ENCODE results near the gene TMEM95.

Gene TMEM95

GRCh38 chr17:7355053-7355452 is at the start of gene TMEM95:
TMEM95 (plus strand) TSS chr17:7355156; CDS start chr17:7355205, 49 bp downstream.
- no peak for DNase-seq

DNA sequence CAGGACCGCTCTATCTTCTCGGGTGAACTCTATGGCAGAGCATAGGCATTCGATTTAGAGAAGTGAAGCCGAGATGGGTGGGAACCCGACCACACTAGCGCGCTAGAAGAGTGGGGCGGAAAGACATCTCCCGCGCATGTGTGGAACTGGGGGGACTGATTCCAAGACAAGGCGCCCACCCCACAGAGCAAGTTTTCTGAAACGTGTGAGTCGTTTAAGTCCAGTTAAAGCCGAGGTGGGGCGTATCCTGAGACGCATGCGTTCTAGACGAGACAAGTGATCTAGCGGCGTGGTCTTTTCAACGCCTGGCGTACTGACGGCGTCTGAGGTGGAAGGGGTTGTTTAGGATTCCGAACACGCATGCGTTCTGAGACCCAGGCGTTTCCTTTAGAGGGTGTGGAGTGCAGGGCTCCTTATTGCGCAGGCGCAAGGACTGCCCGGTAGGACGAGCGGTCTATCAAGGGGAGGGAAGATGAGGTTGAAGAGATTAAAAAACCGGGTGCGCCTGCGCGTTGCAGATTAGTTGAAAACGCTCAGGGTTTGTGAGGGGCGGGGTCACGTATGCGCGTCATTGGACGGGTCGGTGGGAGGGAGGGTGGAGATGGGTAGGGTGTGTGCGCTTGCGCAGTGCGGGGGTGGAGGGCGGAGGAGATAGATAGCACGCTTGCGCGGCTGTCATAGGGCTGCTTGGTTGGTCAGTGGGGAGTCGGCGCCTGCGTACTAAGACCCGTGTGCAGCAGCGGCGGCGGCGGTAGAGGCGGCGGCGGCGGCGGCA is 47.9 kb upstream of the TMEM95 start, which contains the start of gene EIF5A:
Gene EIF5A, plus strand, starts transcription at position 718 of the 775 bp plus-strand sequence. CDS start 2,008 bp downstream, outside the sequence.
- DNase-seq, result peak; percentile 100

DNA sequence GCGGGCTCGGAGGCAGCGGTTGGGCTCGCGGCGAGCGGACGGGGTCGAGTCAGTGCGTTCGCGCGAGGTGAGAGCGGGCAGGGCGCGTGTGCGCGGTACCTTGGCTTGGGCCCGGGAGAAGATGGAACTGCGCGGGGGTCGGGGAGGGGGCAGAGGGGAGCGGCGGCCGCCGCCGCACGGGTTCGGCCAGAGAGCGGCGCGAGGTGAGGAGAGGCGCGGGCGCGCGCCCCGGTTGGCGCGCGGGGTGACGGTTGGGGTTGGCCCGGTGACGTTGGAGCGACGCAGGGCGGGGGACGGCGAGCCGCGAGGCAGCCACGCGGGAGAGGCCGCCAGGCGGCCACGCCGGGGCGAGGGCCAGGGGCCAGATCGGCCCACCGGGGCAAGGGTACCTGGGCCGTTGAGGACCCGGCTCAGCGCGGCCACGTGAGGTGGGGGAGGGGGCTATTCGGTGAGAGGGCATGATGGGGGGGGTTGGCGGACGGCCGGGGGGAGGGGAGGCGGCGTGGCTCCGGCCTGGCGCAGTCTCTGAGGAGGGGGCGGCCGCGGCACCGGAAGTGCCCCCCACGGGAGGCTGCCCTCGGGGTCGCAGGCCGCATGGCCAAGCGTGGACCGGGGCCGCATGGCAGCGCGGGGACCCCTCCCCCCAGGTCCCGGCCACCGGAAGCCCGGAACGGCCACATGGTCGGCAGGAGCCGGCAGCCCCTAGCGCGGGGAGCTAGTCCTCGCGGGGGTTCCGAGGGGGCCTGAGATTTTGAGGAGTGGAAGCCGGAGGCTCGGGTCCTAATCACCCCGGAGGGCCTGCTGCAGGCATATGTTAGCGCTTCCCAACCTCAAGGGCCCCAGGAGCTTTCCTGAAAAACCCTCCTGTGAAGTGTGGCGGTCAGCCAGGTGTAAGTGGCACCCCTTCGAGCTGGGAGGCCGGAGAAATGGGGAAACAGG is 47.0 kb upstream of the TMEM95 start:
- peak; percentile 61 for DNase-seq

DNA sequence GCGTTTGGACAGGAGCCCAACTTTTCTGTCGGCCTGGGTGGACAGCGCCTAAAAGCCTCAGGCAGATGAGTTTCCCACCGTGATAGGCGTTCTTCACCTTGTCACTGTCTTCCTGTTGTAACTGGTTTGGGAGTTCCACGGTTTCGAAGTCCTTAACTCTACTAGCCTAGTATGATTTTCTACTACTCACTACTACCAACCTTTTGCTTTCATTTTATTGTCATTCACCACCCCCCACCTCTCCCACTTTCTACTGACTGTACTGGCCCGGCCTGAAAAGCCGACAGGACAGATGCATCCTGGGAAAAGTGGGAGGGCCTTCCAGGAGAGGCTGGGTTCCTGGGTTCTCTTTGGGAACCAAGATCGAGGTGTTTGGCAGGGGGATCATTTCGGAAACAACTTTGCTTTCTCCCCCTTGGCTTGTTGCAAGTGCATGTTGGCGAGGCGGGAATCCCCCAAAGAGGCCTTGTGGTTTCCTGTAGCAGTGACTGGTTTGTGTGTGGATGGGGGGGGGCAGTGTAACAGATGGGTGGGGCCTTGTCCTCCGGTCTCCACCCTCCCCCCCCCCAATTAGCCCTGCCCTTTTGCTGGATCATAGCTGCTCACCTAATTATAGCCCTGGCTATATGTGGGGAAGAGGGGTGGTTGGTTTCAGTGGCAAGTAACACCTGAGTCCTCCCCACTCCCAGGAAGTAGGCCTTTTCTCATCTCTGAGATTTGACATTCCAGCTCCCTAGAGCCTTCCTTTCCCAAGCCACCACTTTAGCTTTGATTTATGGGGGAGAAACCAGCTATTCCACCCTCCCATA is 46.1 kb upstream of the TMEM95 start:
- DNase-seq, result peak; percentile 94

- no peak for DNase-seq
Measured at GRCh38 chr17:7309628-7310027, 45.3 kb upstream of the TMEM95 start.

- DNase-seq, result no peak
Measured at GRCh38 chr17:7311110-7311705, 43.7 kb upstream of the TMEM95 start.

DNA sequence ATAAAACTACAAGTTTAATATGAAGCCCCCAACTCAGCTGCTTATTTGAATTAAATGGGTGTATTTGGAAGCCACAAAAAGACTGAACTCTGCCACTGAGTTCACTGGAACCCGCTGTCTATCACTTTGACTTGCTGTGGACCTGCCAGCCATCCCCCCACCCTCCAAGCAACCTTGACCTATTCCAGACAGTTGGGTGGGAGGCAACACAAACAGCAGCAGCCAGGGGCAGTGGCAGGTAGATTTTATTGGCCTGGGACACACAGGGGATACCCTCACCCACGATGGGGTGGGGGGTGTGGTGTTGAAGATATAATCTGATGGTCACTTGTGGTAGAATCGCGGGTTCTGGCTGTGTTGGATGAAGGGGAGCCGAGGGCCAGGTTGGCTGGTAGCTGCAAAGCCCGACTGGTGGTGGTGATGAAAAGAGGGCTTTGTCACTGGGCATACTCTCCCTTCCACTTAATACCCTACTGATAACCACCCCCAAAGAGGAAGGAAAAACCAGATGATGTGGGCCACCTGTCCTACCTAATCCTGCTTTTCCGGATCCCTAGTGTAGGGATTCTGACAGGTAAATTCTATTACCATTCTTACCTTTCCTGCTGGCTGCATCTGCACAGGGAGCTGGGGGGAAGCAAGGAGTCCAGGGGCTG is 42.4 kb upstream of the TMEM95 start:
- DNase-seq, result no peak

DNA sequence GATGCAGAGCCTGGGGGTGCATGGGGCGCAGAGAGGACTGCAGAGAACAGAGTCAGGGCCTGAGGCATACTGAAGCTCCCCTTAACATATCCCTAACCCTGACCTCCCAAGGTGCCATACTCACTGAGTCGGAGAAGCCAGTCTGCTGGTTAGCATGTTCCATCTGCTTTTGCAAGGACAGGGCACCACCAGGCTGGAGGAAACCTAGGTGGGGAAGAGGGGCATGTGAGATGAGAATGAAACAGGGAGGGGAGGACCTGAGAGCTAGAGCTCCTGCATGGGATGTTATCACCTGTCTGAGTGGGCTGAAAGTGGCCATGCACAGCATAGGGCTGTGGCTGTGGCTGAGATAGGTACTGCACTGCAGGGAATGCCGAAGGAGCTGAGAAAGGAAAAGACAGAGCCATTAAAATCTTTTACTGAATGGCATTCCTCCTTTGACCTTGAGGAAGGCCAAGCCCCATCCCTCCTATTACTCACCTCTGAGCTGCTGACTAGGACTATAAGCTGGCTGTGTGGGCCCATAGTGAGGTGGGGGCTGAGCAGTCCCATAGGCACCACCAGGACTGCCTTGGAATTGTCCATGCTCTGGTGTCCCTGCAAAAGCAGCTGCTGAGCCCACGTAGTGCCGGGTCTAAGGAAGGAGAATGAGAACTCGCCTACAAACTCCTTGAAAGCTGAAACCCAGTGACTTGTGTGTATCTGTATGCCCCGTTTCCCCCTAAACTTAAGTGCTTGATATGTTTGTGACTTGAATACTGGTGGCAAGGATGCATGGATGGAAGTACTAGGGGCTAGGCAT is 41.7 kb upstream of the TMEM95 start:
- no peak for DNase-seq

DNA sequence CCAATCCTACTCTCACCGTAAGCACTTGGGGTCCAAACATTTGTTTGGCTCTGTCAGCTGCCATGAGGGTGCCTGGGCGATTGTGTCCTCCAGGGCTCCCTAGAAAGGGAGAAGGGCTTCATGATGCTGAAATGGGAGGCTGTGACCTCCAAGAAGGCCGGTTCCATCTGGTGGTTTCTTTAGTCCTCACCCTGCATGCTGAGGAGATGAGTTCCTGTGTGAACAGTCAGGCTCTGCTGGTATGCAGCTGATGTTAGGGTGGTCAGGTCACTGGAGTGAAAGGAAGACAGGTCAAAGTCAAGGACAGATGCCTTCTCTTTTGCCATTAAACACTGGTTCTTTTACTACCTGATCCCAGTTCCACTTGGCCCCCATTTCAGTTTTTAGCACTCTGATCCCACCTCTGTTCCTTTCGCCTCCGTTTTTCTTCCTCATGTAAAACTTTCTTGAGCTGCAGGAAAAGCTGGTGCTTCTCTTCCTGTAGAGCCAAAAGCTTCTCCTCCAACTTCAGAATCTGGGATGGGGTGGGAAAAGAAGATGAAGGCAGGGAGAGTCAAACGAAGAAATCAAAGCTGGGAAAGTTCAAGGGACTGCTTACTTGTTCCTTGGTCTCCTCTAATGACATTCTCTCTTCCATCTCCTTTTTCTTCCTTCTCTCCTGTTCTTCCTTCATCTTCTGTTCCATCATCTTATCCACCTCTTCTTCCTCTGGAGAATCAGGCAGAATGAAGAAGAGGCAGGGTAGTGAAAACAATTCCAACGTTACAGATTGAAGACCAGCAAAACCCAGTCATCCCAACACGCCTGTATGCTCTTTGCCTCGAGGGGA is 40.9 kb upstream of the TMEM95 start:
- DNase-seq, result no peak

- DNase-seq, result peak; percentile 92
Measured at GRCh38 chr17:7314719-7315569, 40.0 kb upstream of the TMEM95 start, which contains the start of gene GPS2. GPS2 (minus strand) TSS chr17:7315360; CDS start chr17:7315052, 308 bp downstream.

DNA sequence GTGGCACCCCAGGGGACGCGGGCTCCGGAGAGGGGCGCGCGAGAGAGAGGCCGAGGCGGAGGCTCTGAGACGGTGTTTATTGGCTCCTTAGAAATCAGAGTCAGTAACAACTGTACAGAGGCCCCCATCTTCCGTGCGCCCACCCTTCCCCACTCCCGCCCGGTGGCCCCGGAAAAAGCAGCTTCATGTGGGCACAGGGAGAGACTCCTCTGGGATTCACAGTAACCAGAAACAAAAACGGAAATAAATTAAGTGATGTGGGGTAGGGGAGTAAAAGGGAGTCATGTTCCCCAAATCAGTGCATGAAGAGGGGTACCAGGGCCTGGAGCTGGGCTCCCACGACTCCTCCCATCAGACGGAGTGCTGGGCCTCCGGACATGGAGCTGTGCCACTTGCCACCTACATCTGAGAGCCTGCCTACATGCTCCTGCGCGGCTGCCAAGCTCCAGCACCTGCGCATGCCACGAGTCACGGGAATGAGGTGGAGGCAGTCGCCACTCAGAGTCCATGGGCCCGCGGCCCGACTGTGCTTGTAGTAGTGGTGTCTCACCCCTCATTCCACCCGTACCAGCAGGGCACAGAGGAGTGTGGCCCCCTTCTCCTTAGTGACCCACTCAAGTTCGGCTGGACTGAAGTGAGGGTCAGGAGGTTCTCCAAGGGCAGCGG is 39.3 kb upstream of the TMEM95 start:
- no peak for DNase-seq

GRCh38 chr17:7317161-7317803 is 37.7 kb upstream of the TMEM95 start:
- DNase-seq, result no peak

DNA sequence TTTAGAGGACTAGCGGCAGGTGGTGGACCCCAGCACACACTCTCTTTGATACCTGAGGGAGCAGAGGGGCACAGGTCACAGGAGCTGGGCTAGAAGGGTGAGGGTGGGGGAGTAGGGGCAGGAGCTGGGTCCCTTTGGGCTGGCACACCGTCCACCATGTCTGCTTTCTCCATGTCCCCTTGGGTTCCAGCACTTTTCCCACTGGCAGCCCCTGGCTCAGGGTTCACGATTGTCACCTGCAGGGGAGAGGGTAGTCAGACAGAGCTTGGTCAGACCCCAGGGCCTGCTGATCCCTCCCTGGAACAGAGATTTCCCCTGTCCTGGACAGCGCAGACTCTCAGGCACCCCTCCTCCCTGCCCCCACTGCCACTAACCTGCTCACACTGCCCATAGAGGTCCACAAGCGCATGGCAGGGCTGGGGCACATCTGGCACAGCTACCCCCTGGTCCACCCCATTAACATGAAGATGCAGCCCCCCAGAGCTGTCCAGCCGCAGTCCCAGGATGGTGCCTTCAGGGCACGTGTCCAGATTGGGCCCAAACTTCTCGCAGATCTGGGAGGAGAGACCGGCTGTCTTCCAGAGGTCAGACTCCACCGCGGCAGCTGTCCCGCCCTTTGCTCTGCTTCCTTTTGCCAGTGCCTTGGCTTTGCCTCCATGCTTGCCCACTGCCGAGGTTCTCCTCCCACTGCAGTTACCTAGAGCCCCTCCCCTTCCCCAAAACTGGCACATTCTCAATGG is 36.7 kb upstream of the TMEM95 start:
- DNase-seq, result no peak

- no peak for DNase-seq
Measured at GRCh38 chr17:7321466-7321865, 33.5 kb upstream of the TMEM95 start.

GRCh38 chr17:7322520-7323194 is 32.3 kb upstream of the TMEM95 start:
- DNase-seq, result no peak

- peak; percentile 46 for DNase-seq
Measured at GRCh38 chr17:7323731-7324437, 31.1 kb upstream of the TMEM95 start.
